NCI-H2107 (cell line): ENCODE measurements around the gene CGRRF1.

Source experiments
- DNase-seq: peaks from one replicate; lab custom pipeline; 2025; lab: John Stamatoyannopoulos, UW

The CGRRF1 gene

GRCh38 chr14:54577977-54578376 lies 68.3 kb downstream of the CGRRF1 start:
- no peak for DNase-seq

GRCh38 chr14:54579621-54580020 lies 69.9 kb downstream of the CGRRF1 start:
- DNase-seq, result no peak

DNA sequence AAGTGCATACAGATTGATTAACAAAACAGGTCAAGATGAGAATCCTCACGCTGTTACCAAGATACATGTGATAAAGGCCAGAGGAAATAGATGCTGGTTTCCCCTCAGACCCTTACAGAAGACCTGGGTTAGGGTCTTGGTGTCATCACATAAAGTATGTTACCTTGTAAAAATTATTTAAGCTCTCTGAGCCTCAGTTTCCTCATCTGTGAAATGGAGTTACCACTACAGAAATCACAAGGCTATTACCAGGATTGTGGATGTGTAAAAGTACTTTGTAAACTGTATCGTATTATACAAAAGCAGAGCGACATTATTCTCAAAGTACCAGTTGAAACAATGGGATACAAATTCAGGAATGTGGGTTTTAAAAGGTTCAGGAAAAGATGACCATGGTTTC lies 71.2 kb downstream of the CGRRF1 start:
- no peak for DNase-seq

DNA sequence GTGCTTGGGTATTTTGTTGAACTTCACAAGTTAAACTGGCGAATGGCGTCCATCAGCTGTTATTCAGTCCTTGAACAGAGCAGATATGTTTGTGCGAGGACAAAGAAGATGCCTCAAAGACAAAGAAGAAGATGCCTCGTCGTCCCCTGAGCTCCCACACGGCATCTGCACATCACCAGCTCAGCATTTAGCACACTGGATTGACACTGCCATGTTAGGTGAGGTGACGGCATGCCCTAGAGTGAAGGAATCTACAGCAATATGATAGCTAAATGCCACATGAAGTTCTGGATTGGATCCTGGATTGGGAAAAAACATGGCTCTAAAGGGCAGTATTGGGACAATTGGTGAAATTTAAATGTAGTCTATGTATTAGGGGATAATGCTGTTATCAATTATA lies 72.6 kb downstream of the CGRRF1 start:
- DNase-seq, result no peak

- DNase-seq, result no peak
Observed at GRCh38 chr14:54584097-54584496, 74.4 kb downstream of the CGRRF1 start.

- DNase-seq, result no peak
Observed at GRCh38 chr14:54585214-54585613, 75.5 kb downstream of the CGRRF1 start.
